NCI-H1417 treated with DMSO at 0.1 percent for 48 hours (cell line): ENCODE data around the gene NUDC.
"Not testable (repeated sequence)": the region's sequence is repeated elsewhere in the genome, so short reads cannot be mapped to it uniquely, and the experiment has no call there.

ENCODE experiments used
- DNase-seq: peaks from one replicate; lab custom pipeline; 2025; lab: John Stamatoyannopoulos, UW

NUDC gene

DNA sequence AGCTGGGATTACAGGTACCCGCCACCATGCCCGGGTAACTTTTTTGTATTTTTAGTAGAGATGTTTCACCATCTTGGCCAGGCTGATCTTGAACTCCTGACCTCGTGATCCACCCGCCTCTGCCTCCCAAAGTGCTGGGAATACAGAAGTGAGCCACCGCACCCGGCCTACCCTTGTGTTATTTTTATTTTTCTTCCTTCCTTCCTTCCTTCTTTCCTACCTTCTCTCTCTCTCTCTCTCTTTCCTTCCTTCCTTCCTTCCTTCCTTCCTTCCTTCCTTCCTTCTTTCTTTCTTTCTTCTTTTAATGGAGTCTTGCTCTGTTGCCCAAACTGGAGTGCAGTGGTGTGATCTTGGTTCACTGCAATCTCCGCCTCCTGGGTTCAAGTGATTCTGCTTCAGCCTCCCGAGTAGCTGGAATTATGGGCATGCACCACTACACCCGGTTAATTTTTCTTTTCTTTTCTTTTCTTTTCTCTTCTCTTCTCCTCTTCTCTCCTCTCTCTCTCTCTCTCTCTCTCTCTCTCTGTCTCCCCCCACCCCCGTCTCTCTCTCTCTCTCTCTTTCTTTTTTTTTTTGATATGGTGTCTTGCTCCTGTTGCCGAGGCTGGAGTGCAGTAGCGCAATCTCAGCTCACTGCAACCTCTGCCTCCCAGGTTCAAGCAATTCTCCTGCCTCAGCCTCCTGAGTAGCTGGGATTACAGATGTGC is 68.0 kb downstream of the NUDC start:
- not testable (repeated sequence) for DNase-seq

DNA sequence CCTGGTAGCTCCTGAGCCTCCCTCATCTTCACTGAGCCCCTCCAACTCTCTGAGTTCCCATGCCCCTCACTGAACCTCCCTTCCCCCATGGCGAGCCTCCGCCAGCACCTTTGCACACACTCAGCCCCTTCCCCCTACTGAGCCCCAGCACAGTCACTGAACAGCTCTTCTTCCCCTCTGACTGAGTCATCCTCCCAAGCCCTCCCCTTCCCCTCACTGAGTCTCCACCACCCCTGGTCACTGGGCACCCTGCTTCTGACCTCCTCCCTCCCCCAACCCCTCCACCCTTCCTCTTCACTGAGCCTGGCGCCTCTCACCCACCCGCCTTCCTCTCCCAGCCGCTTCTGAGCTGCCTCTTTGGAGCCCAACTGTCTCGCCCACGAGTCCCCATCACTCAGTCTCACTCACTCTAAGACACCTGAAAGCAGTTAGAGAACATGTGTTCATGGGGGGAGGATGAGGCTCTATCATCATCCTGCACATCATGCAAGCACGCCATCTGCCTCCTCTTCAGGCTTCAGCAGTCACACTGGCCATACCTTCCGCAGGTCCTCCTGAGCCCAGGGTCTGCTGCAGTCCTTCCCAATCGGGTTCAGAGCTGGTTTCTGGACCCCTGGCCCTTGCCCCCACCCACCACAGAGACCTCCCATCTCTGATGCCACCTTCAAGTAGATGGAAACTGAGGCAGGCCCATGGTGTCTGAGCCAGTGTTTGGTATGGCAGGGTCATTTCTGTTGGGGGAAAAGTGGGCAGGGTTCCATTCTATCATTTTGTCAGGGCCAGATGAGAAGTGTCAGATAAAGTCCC is 70.0 kb downstream of the NUDC start:
- no peak for DNase-seq

DNA sequence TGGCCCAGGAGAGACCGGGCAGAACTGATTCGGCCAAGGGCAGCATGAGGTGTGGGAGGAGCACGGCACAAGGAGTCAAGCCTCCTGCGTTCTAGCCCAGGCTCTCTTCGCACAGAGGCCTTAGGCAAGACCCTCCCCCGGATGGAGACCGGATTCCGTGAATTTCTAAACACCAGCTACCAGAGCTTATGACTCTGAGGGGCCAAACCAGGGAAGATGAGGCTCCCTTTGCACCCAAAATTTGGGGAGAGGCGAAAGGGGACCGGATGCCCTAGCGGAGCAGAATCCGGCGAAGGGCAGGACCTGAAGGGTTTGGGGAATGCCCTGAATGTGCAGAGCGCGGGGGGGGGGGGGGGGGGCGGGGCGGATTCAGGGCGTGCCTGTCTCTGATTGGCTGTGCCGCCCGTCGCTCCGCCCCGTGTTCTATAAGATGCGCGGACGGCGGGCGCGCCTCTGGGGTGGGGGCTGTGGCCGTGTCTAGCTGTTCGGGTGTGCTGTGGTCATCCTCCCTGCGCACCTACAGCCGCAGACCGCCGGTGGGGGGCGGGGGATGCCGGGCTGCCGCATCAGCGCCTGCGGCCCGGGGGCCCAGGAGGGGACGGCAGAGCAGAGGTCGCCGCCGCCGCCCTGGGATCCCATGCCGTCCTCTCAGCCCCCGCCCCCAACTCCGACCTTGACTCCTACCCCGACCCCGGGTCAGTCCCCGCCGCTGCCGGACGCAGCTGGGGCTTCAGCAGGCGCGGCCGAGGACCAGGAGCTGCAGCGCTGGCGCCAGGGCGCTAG is 71.9 kb downstream of the NUDC start, which contains the start of gene TRNP1:
TRNP1 (plus strand) TSS at position 456 of the 783 bp plus-strand sequence; CDS start at position 551, 95 bp downstream.
- no peak for DNase-seq

DNA sequence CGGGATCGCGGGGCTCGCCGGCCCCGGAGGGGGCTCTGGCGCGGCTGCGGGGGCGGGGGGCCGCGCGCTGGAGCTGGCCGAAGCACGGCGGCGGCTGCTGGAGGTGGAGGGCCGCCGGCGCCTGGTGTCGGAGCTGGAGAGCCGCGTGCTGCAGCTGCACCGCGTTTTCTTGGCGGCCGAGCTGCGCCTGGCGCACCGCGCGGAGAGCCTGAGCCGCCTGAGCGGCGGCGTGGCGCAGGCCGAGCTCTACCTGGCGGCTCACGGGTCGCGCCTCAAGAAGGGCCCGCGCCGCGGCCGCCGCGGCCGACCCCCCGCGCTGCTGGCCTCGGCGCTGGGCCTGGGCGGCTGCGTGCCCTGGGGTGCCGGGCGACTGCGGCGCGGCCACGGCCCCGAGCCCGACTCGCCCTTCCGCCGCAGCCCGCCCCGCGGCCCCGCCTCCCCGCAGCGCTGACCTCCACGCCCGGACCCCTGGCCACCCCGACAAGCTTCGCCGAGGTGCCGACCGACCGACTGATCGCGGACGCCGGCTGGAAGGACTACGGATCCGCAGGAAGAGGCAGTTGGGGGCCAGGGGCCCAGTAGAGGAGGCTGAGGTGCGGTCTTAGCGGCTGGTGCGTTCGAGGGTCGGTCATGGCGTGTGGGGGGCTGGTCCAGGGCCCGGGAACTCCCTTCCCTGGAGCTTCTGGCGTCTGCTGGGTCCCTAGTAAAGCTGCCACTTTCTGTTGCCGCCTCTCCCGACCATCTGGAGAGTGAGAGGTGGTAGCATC is 72.7 kb downstream of the NUDC start:
- DNase-seq: no peak

DNA sequence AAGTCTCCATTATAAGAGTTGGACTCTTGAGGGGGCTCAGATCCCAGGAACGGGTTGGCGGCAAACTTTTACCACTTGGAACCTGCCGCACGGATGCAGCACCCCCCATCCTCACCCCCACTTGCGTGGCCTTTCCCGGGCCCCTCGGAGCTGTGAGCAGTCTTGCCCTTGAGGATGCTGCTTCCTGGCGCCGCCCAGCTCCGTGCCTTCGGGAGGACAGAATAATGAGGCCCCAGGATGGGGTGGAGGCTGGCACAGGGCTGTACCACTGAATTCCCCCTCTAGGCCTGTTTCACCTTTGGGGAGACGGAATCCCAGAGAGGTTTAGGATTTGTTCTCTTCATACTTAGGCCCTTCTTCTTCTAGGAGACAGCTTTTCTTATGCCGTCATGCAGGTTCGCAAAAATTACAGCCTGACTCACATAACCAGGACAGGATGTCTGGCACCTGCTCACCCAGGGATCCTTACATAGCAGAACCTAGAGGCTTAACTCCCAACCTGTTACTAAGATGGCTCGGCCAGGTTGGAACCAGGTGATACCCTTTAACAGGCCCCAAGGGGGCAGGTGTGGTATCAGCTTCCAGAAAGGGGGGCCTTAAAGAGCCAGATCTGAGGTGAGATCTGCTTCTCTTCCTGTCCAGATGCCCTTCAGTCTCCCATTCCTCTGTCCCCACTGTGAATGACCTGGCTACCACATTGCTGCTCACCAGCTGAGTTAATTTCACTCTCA is 73.4 kb downstream of the NUDC start:
- DNase-seq: no peak

DNA sequence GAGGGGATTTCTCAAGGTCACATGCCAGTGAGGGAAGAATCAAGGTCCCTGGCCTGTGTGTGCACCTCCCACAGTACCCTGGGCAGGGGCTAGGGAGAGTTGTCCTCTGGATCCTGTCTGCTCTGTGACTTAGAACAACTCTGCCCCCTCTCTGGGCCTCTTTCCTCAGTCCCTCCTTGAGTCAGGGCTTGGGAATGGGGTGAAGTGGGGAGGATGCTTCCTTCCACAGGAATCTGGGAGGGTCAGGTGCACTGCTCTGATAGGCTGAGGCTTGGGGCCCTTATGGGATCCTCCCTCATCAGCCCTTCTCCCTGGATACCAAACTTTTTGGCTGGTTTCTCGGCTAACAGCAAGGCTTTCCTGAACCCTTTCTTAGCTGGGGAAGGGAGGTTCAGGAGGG is 74.5 kb downstream of the NUDC start:
- no peak for DNase-seq
